Measurements from ENCODE around the gene TRIML2. TPM values are rescaled to one million over a fixed set of nuclear protein-coding genes. Genes with fewer than 3 reads are reported as not detected.

TRIML2 gene
- under 1 TPM in 1 of 10 donors, not detected in 9; 0.22 TPM for polyA plus RNA-seq (ENCODE audit: insufficient read length in 10 of 10)
- long read RNA-seq, donor 1 = 0 reads
- long read RNA-seq, donor 2 = 0 reads
- long read RNA-seq, donor 3 = 0 reads
- long read RNA-seq, donor 4 = 0 reads
- long read RNA-seq, donor 5 = 0 reads
- long read RNA-seq, donor 6 = 0 reads
- long read RNA-seq, donor 7 = 0 reads
- long read RNA-seq, donor 8 = 0 reads
- long read RNA-seq, donor 9 = 0 reads

- DNase-seq = no peak
These were observed at the start of gene TRIML2 for GRCh38 chr4:188109157-188109755. TRIML2 (minus strand) TSS chr4:188109603; CDS start chr4:188105368, 4,235 bp downstream.

- no peak for DNase-seq
These were observed 48.9 kb upstream of the TRIML2 start for GRCh38 chr4:188158336-188158735.

GRCh38 chr4:188154668-188155405 is 45.4 kb upstream of the TRIML2 start:
- no peak for DNase-seq

- no peak for DNase-seq
These were observed 38.4 kb upstream of the TRIML2 start for GRCh38 chr4:188147776-188148175.

- DNase-seq = no peak
These were observed 37.8 kb upstream of the TRIML2 start for GRCh38 chr4:188147176-188147575.

- DNase-seq = no peak
These were observed 37.2 kb upstream of the TRIML2 start for GRCh38 chr4:188146618-188147017.

- DNase-seq = no peak
These were observed 36.2 kb upstream of the TRIML2 start for GRCh38 chr4:188145601-188146000.

GRCh38 chr4:188143731-188144130 is 34.3 kb upstream of the TRIML2 start:
- no peak for DNase-seq

GRCh38 chr4:188139671-188140070 is 30.3 kb upstream of the TRIML2 start:
- DNase-seq = no peak

- DNase-seq = no peak
These were observed 29.7 kb upstream of the TRIML2 start, which contains the start of gene TRIML1 for GRCh38 chr4:188139141-188139540. TRIML1 (plus strand) TSS chr4:188139441; CDS start chr4:188139559, 118 bp downstream.

GRCh38 chr4:188138227-188138626 is 28.8 kb upstream of the TRIML2 start:
- DNase-seq = no peak

GRCh38 chr4:188132232-188132631 is 22.8 kb upstream of the TRIML2 start:
- DNase-seq = no peak

- DNase-seq = no peak
These were observed 21.0 kb upstream of the TRIML2 start for GRCh38 chr4:188130355-188130754.

GRCh38 chr4:188127214-188127874 is 17.9 kb upstream of the TRIML2 start:
- DNase-seq = peak in 1 of 3 donors; percentile 66

- DNase-seq = no peak
These were observed 12.1 kb upstream of the TRIML2 start for GRCh38 chr4:188121530-188121929.

GRCh38 chr4:188117631-188118324 is 8.4 kb upstream of the TRIML2 start:
- no peak for DNase-seq

GRCh38 chr4:188113156-188113555 is 3.8 kb upstream of the TRIML2 start:
- DNase-seq = no peak

- DNase-seq = no peak
These were observed 2.6 kb upstream of the TRIML2 start for GRCh38 chr4:188111955-188112354.

GRCh38 chr4:188110741-188111471 is 1.5 kb upstream of the TRIML2 start:
- DNase-seq = no peak

GRCh38 chr4:188110036-188110435 is 633 bp upstream of the TRIML2 start:
- DNase-seq = no peak

All from muscle of back (tissue), 13 donors.